GM12878 (cell line): Measurements from ENCODE around the gene UNC93A. TPM values are rescaled to one million over a fixed set of nuclear protein-coding genes. Genes with fewer than 3 reads are reported as not detected.

Source experiments
- ATAC-seq: fragments of 200-7000 bp; cut with Tn5 transposase; 3 replicates; pipeline ENCODE4 v1.9.1; 2020; ENCODE audit warnings: mild to moderate bottlenecking, moderate library complexity
- BruUV-seq: library from RNA; stranded (reverse); fragments of 400-500 nt; replicated peaks from 2 replicates; lab custom pipeline; 2021; lab: Mats Ljungman, UMichigan
- CTCF ChIA-PET: fragments of 300-600 bp; sonication (Branson Sonifier 250); formaldehyde crosslinking; extraction: SDS; loops from one replicate; lab custom pipeline; 2021; ENCODE audit warnings: inconsistent platforms; lab: Yijun Ruan, JAX
- POLR2A ChIA-PET: fragments of 350-600 bp; formaldehyde crosslinking; extraction: SDS; loops from one replicate; lab custom pipeline; 2021; ENCODE audit warnings: inconsistent platforms; lab: Charles Lee
- RAD21 ChIA-PET: fragments of 300-600 bp; sonication (Branson Sonifier 250); formaldehyde crosslinking; loops from one replicate; lab custom pipeline; 2023; ENCODE audit warnings: antibody characterized with exemption; ENCODE audit not compliant: unreplicated experiment; lab: Charles Lee
- SMC1A ChIA-PET: fragments of 300-600 bp; sonication (Branson Sonifier 250); formaldehyde crosslinking; loops from one replicate; lab custom pipeline; 2023; ENCODE audit not compliant: unreplicated experiment, uncharacterized antibody; lab: Charles Lee
- DNase-seq: peaks from one replicate; pipeline ENCODE4 v3.0.0-alpha.2; 2011; ENCODE audit warnings: low read depth, low spot score
- FAIRE-seq: peaks from 3 replicates; lab custom pipeline; 2011; peaks lifted over from hg19 to GRCh38; lab: Jason Lieb, UNC
- H2AFZ ChIP-seq: 2 replicates; pipeline ENCODE4 v1.6.0; 2011; ENCODE audit warnings: low read depth, low read length, control low read depth; ENCODE audit not compliant: control insufficient read depth
- H3K27ac ChIP-seq: 2 replicates; pipeline ENCODE4 v1.5.1; 2011; ENCODE audit warnings: control low read depth; ENCODE audit not compliant: control insufficient read depth, insufficient read depth
- H3K27me3 ChIP-seq, 2 experiments: replicated peaks in 1 of 2; 2 replicates each; pipeline versions ENCODE4 v1.6.0 to v1.6.1; 2011; ENCODE audit warnings: low read length in 1 of 2; ENCODE audit not compliant: control insufficient read depth in 2 of 2, insufficient read depth in 2 of 2
- H3K36me3 ChIP-seq, 2 experiments: 2 replicates each; pipeline ENCODE4 v1.5.1; 2011; ENCODE audit warnings: low read length in 1 of 2; ENCODE audit not compliant: control insufficient read depth in 2 of 2, insufficient read depth in 2 of 2
- H3K4me1 ChIP-seq: 2 replicates; pipeline ENCODE4 v1.6.1; 2011; ENCODE audit warnings: mild to moderate bottlenecking, low read length, moderate library complexity, mixed read lengths; ENCODE audit not compliant: control insufficient read depth, insufficient read depth
- H3K4me2 ChIP-seq: 2 replicates; pipeline ENCODE4 v1.6.0; 2011; ENCODE audit warnings: control low read depth; ENCODE audit not compliant: control insufficient read depth, insufficient read depth
- H3K4me3 ChIP-seq: fragments of 200-600 bp; sonication (generic); 2 replicates; pipeline ENCODE4 v1.5.1; 2016
- H3K79me2 ChIP-seq: 2 replicates; pipeline ENCODE4 v1.6.0; 2011; ENCODE audit warnings: low read length; ENCODE audit not compliant: control insufficient read depth, insufficient read depth
- H3K9ac ChIP-seq: 2 replicates; pipeline ENCODE4 v1.8.0; 2011; ENCODE audit warnings: low read length, control low read depth, mixed read lengths; ENCODE audit not compliant: control insufficient read depth, insufficient read depth
- H3K9me3 ChIP-seq: replicated peaks from 3 replicates; pipeline ENCODE4 v1.5.1; 2011; ENCODE audit warnings: mild to moderate bottlenecking, low read length; ENCODE audit not compliant: control insufficient read depth, insufficient read depth
- H4K20me1 ChIP-seq: 2 replicates; pipeline ENCODE4 v1.6.0; 2011; ENCODE audit not compliant: control insufficient read depth, insufficient read depth
- ASH2L ChIP-seq: fragments of 300-600, 200-600 bp; sonication (generic); IDR thresholded peaks from 2 replicates; pipeline ENCODE4 v1.6.1; 2017; ENCODE audit warnings: low read depth, mild to moderate bottlenecking, borderline replicate concordance
- ATF2 ChIP-seq: IDR thresholded peaks from 2 replicates; pipeline ENCODE4 v1.6.1; 2012; ENCODE audit warnings: low read length, inconsistent platforms
- BCLAF1 ChIP-seq: fragments of 450-650 bp; IDR thresholded peaks from 2 replicates; pipeline ENCODE4 v1.6.1; 2017; ENCODE audit warnings: antibody characterized with exemption, mild to moderate bottlenecking, moderate library complexity
- BHLHE40 ChIP-seq, 2 experiments: fragments of 450-650 bp in 1 of 2; IDR thresholded peaks; 2 replicates each; pipeline ENCODE4 v1.6.1; 2011 to 2017; ENCODE audit warnings: low read depth in 2 of 2, borderline replicate concordance in 1 of 2, improper control_type of control experiment in 1 of 2, low read length in 1 of 2, mild to moderate bottlenecking in 1 of 2
- CHD2 ChIP-seq: IDR thresholded peaks from 2 replicates; pipeline ENCODE4 v1.6.1; 2011; ENCODE audit warnings: low read depth, low read length, improper control_type of control experiment, borderline replicate concordance
- CHD4 ChIP-seq: fragments of 200-600 bp; sonication (generic); IDR thresholded peaks from 2 replicates; pipeline ENCODE4 v1.6.1; 2016; ENCODE audit warnings: mild to moderate bottlenecking
- CREM ChIP-seq: IDR thresholded peaks from 2 replicates; pipeline ENCODE4 v1.6.1; 2014; ENCODE audit warnings: antibody characterized with exemption, low read depth
- ETV6 ChIP-seq, 2 experiments: fragments of 450-650 bp in 1 of 2; IDR thresholded peaks in 1 of 2; conservative IDR thresholded peaks in 1 of 2; 2 replicates each; pipeline ENCODE4 v1.6.1; 2014; ENCODE audit warnings: antibody characterized with exemption in 1 of 2, borderline replicate concordance in 1 of 2, low read depth in 1 of 2, mild to moderate bottlenecking in 1 of 2, moderate library complexity in 1 of 2
- GABPA ChIP-seq: IDR thresholded peaks from 2 replicates; pipeline ENCODE4 v1.6.1; 2014; ENCODE audit warnings: antibody characterized with exemption, low read depth, mild to moderate bottlenecking, inconsistent platforms
- PRDM15 ChIP-seq: fragments of 450-650 bp; formaldehyde crosslinking; IDR thresholded peaks from 2 replicates; pipeline ENCODE4 v1.4.0; 2020; ENCODE audit warnings: mild to moderate bottlenecking, moderate library complexity
- SIX5 ChIP-seq: IDR thresholded peaks from 2 replicates; pipeline ENCODE4 v1.6.1; 2011; ENCODE audit warnings: mild to moderate bottlenecking, low read depth, low read length, moderate library complexity; ENCODE audit not compliant: severe bottlenecking
- SMC3 ChIP-seq: IDR thresholded peaks from 2 replicates; pipeline ENCODE4 v1.6.1; 2011; ENCODE audit warnings: low read length, improper control_type of control experiment, borderline replicate concordance
- SPI1 ChIP-seq: IDR thresholded peaks from 2 replicates; pipeline ENCODE4 v1.6.1; 2011; ENCODE audit warnings: low read depth, mild to moderate bottlenecking, low read length, moderate library complexity, borderline replicate concordance; ENCODE audit not compliant: insufficient read depth
- TCF7 ChIP-seq: IDR thresholded peaks from 2 replicates; pipeline ENCODE4 v1.6.1; 2014; ENCODE audit warnings: antibody characterized with exemption, borderline replicate concordance
- YY1 ChIP-seq: IDR thresholded peaks from 2 replicates; pipeline ENCODE4 v1.6.1; 2011; ENCODE audit warnings: low read depth, mild to moderate bottlenecking, low read length
- ZZZ3 ChIP-seq: IDR thresholded peaks from 2 replicates; pipeline ENCODE4 v1.6.1; 2011; ENCODE audit warnings: low read depth; ENCODE audit not compliant: control insufficient read depth, insufficient read length
- WGBS: methylation state at CpG from one replicate; pipeline ENCODE4 v1.1.6; 2016; ENCODE audit warnings: low lambda C conversion rate; ENCODE audit not compliant: insufficient replicate concordance, insufficient coverage; ENCODE audit errors: missing lambda C conversion rate; 5-methylcytosine and 5-hydroxymethylcytosine counted together
- in situ Hi-C: fragments of 300-500 bp; cut with MboI; formaldehyde crosslinking; loops from 9 replicates; pipeline ENCODE4 v1.14.3; 2018; ENCODE audit warnings: mixed read lengths
- intact Hi-C: fragments of 100-400 bp; cut with micrococcal nuclease; formaldehyde crosslinking; loops from one replicate; pipeline ENCODE4 v1.14.2; 2022; ENCODE audit not compliant: unreplicated experiment
- polyA plus RNA-seq, 11 experiments: library from polyadenylated mRNA; depleted of rRNA in 4 of 11; unstranded in 6 of 11; stranded (reverse) in 5 of 11; fragments of >200 nt; fragmentation: Nextera tagmentation in 4 of 11; fragmentation: Illumina TruSeq in 1 of 11; extraction: Ambion mirVana in 4 of 11; extraction: Trizol in 1 of 11; gene quantifications; 1 replicate in 1 of 11; 2 replicates in 10 of 11; pipeline versions ENCODE4 v1.2.1 to v1.2.3, GENCODE V29; 2011 to 2016; ENCODE audit warnings: inconsistent platforms in 2 of 11, missing spikeins in 2 of 11, low read depth in 1 of 11
- total RNA-seq, 4 experiments: library from RNA; depleted of rRNA in 3 of 4; stranded (reverse); fragments of >200 nt in 3 of 4; fragmentation: Illumina TruSeq in 1 of 4; extraction: Trizol in 1 of 4; gene quantifications; 2 replicates each; pipeline versions ENCODE4 v1.2.1 to v1.2.3, GENCODE V29; 2013 to 2021

Gene UNC93A
- total and polyA plus RNA-seq, 10 of the 15 experiments (the other 5 are each of a cell fraction or from before 2014, with no cell fraction given), result 0.37 TPM; not detected in 9

- TF ChIP-seq SPI1 (no peak), ATF2 (no peak), CHD4 (no peak), ETV6 (conservative IDR thresholded peaks at IDR 0.05 in 1 of 2, IDR thresholded peaks at IDR 0.05 in 1 of 2; ENCODE audit: borderline replicate concordance in 1 of 2, low read depth in 1 of 2) (no peak), CHD2 (no peak), BCLAF1 (no peak), ZZZ3 (no peak)
These were observed 37.9 kb downstream of the UNC93A start (continued) for GRCh38 chr6:167329014-167329413.

- WGBS, result 42% methylated on average over 9 of the region's 9 CpGs
- FAIRE-seq, result no peak
- in situ Hi-C loops (no loop called here), intact Hi-C loops (no loop called here)
- Histone ChIP-seq H3K4me2 (no peak overlapping the region), H3K9ac (no peak overlapping the region), H3K27me3 (0 out of 4 replicates have a peak, but pooled peaks cover 0 to 2% of the 10 kb centered on the region in 2 experiments), H3K4me3 (no peak overlapping the region), H3K79me2 (no peaks in the 10 kb centered on the region), H4K20me1 (no peaks in the 10 kb centered on the region), H3K4me1 (no peaks in the 10 kb centered on the region), H2AFZ (no peak overlapping the region), H3K36me3 (no peaks in the 10 kb centered on the region), H3K9me3 (no peaks in the 10 kb centered on the region), H3K27ac (no peak overlapping the region)
- BruUV-seq, result no TSS peak
- ChIA-PET POLR2A (interaction anchor here (0.6 kb wide), 1 partner anchor 1548 kb away, joined by 3 read pairs; no protein-coding TSS in a partner anchor), SMC1A (no interaction called here), CTCF (no interaction called here), RAD21 (no interaction called here)
- ATAC-seq, result no peak
- DNase-seq, result no peak
- TF ChIP-seq PRDM15 (no peak), GABPA (no peak), SIX5 (no peak), YY1 (no peak), ASH2L (no peak), CREM (no peak), SMC3 (no peak), BHLHE40 (IDR thresholded peaks at IDR 0.05; ENCODE audit: borderline replicate concordance in 1 of 2, low read depth in 2 of 2, low read length in 1 of 2) (no peak), TCF7 (no peak)
These were observed 39.6 kb downstream of the UNC93A start for GRCh38 chr6:167330750-167331149.
